GM23338 (cell line): ENCODE results near the gene FBXL17.

Source experiments
- CREB1 ChIP-seq: fragments of 250-450 bp; sonication (Bioruptor Pico); IDR thresholded peaks from 2 replicates; pipeline ENCODE4 v1.5.0; 2020; ENCODE audit warnings: low read depth, mild to moderate bottlenecking, moderate library complexity
- CTCF ChIP-seq, 2 experiments: fragments of 200-600 bp in 1 of 2; sonication (generic) in 1 of 2; conservative IDR thresholded peaks; 2 replicates each; pipeline versions ENCODE4 v1.5.1 to v1.6.1; 2016 to 2017; ENCODE audit warnings: antibody characterized with exemption in 2 of 2, low read depth in 2 of 2, mild to moderate bottlenecking in 2 of 2, moderate library complexity in 1 of 2
- ETS1 ChIP-seq: IDR thresholded peaks from 2 replicates; pipeline ENCODE4 v1.6.1; 2016; ENCODE audit warnings: antibody characterized with exemption
- EZH2 ChIP-seq: fragments of 200-600 bp; sonication (generic); IDR thresholded peaks from one replicate; pipeline ENCODE4 v1.8.0; 2017; ENCODE audit warnings: antibody characterized with exemption, mild to moderate bottlenecking, low read depth; ENCODE audit not compliant: unreplicated experiment
- EZH2phosphoT487 ChIP-seq: fragments of 200-600 bp; sonication (generic); IDR thresholded peaks from one replicate; pipeline ENCODE4 v1.8.1; 2018; ENCODE audit warnings: antibody characterized with exemption; ENCODE audit not compliant: unreplicated experiment
- JUNB ChIP-seq: IDR thresholded peaks from one replicate; pipeline ENCODE4 v1.6.1; 2016; ENCODE audit warnings: antibody characterized with exemption; ENCODE audit not compliant: unreplicated experiment
- POLR2AphosphoS5 ChIP-seq: IDR thresholded peaks from 2 replicates; pipeline ENCODE4 v1.6.1; 2016; ENCODE audit warnings: antibody characterized with exemption, low read depth
- REST ChIP-seq: IDR thresholded peaks from one replicate; pipeline ENCODE4 v1.6.1; 2018; ENCODE audit warnings: antibody characterized with exemption; ENCODE audit not compliant: unreplicated experiment
- ZNF114 ChIP-seq: fragments of 250-450 bp; sonication (Bioruptor Pico); IDR thresholded peaks from 2 replicates; pipeline ENCODE4 v1.5.0; 2020; ENCODE audit warnings: mild to moderate bottlenecking, moderate library complexity
- ZNF331 ChIP-seq: fragments of 250-450 bp; sonication (Bioruptor Pico); IDR thresholded peaks from 2 replicates; pipeline ENCODE4 v1.5.0; 2020; ENCODE audit warnings: low read depth, mild to moderate bottlenecking, moderate library complexity
- ZNF462 ChIP-seq: fragments of 250-450 bp; sonication (Bioruptor Pico); IDR thresholded peaks from 2 replicates; pipeline ENCODE4 v1.5.0; 2020; ENCODE audit warnings: mild to moderate bottlenecking, moderate library complexity

GRCh38 chr5:107849118-107849517 is 532.8 kb downstream of the FBXL17 start:
- TF ChIP-seq CTCF (conservative IDR thresholded peaks at IDR 0.05; ENCODE audit: low read depth in 2 of 2) (no peak), EZH2 (no peak), ZNF114 (CRISPR knock-in tag) (no peak), CREB1 (CRISPR knock-in tag) (no peak), REST (no peak), POLR2AphosphoS5 (no peak), EZH2phosphoT487 (no peak), ZNF331 (CRISPR knock-in tag) (no peak), JUNB (no peak), ETS1 (no peak), ZNF462 (CRISPR knock-in tag) (no peak)
